ENCODE data around the gene RALGPS1.

DNA sequence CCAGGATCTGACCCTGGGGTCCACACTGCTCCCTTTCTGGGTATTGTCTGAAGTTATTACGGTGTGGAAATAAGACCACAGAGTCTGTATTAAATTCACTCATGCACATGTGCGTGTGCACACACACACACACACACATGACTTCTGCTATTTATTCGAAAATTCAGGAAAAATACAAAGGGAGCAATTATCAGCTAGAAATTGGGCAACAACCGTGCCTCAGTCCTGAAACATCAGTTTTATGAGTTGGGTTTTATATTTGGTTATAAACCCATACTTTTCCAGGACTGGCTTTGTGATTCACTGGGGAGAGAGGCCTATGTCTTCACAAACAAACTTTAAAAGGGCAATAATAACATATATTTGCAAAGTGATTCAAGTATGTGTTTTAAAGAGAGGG is 117.7 kb downstream of the RALGPS1 start:
- TF ChIP-seq, protein P1, sequence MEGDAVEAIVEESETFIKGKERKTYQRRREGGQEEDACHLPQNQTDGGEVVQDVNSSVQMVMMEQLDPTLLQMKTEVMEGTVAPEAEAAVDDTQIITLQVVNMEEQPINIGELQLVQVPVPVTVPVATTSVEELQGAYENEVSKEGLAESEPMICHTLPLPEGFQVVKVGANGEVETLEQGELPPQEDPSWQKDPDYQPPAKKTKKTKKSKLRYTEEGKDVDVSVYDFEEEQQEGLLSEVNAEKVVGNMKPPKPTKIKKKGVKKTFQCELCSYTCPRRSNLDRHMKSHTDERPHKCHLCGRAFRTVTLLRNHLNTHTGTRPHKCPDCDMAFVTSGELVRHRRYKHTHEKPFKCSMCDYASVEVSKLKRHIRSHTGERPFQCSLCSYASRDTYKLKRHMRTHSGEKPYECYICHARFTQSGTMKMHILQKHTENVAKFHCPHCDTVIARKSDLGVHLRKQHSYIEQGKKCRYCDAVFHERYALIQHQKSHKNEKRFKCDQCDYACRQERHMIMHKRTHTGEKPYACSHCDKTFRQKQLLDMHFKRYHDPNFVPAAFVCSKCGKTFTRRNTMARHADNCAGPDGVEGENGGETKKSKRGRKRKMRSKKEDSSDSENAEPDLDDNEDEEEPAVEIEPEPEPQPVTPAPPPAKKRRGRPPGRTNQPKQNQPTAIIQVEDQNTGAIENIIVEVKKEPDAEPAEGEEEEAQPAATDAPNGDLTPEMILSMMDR (IDR thresholded peaks at IDR 0.05; ENCODE audit: low read depth, low read length, poor library complexity, severe bottlenecking) = no peak
- no peak for TF ChIP-seq EZH2phosphoT487 (IDR thresholded peaks at IDR 0.05; ENCODE audit: borderline replicate concordance, low read length)

All from DOHH2 (cell line).